ENCODE data around the gene KLHDC8A. TPM values are rescaled to one million over a fixed set of nuclear protein-coding genes. Genes with fewer than 3 reads are reported as not detected.
A peak's percentile ranks its signal among the peaks of the same experiment; 100 is the strongest.

KLHDC8A gene
- total RNA-seq, 2 donors from 2014 or later: 0.38 to 0.53 TPM

DNA sequence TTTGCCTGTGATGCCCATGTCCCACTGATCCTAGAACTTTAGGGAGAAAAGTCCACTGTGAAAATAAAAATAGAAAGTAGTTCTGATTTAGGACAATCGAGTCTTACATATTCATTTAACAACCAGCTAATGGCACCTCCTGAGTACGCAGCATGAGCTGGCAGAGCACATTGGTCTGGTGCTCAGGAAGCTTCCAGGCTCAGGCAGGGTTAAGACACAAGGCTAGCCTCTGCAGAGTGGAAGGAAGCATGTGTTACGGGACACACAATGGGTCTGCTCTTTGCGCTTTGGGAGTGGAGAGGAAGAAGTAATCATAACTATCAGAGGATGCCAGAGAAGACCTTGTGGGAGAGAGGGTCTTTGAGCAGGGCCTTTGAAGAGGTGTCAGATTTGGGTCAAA, 4.2 kb upstream of the KLHDC8A start:
- Mint-ChIP-seq H3K4me1 (peaks cover 12% of the 10 kb centered on the region), H3K4me3 (no peak overlapping the region), H3K36me3 (ENCODE audit: low read depth) (no peaks in the 10 kb centered on the region), H3K27me3 (ENCODE audit: insufficient read depth) (peaks cover 8% of the 10 kb centered on the region), H3K9me3 (no peaks in the 10 kb centered on the region), H3K27ac (no peak overlapping the region)
- 89 to 91% methylated on average over 3 to 4 of the region's 4 CpGs for WGBS, 2 experiments (ENCODE audit: insufficient coverage in 1 of 2, insufficient read length in 1 of 2)
- no peak overlapping the region for H3K9ac ChIP-seq (ENCODE audit: extremely low read depth, low read length, poor library complexity, severe bottlenecking)
- peaks cover 3% of the 10 kb centered on the region for H3K4me1 ChIP-seq (ENCODE audit: control insufficient read depth, insufficient read depth, low read length)
- no peak overlapping the region for H3K27ac ChIP-seq (ENCODE audit: low read depth, low read length)
- H3K27me3 ChIP-seq (ENCODE audit: control insufficient read depth, insufficient read depth, low read length, poor library complexity, severe bottlenecking): no peaks in the 10 kb centered on the region
- H3K36me3 ChIP-seq (ENCODE audit: control insufficient read depth, insufficient read depth, low read length): no peaks in the 10 kb centered on the region
- H3K4me3 ChIP-seq (ENCODE audit: low read length): no peak overlapping the region
- DNase-seq: peak; percentile 42
- H3K9me3 ChIP-seq (ENCODE audit: control insufficient read depth, low read length): no peaks in the 10 kb centered on the region
- TF ChIP-seq, protein P1, sequence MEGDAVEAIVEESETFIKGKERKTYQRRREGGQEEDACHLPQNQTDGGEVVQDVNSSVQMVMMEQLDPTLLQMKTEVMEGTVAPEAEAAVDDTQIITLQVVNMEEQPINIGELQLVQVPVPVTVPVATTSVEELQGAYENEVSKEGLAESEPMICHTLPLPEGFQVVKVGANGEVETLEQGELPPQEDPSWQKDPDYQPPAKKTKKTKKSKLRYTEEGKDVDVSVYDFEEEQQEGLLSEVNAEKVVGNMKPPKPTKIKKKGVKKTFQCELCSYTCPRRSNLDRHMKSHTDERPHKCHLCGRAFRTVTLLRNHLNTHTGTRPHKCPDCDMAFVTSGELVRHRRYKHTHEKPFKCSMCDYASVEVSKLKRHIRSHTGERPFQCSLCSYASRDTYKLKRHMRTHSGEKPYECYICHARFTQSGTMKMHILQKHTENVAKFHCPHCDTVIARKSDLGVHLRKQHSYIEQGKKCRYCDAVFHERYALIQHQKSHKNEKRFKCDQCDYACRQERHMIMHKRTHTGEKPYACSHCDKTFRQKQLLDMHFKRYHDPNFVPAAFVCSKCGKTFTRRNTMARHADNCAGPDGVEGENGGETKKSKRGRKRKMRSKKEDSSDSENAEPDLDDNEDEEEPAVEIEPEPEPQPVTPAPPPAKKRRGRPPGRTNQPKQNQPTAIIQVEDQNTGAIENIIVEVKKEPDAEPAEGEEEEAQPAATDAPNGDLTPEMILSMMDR (conservative IDR thresholded peaks at IDR 0.05): no peak

DNA sequence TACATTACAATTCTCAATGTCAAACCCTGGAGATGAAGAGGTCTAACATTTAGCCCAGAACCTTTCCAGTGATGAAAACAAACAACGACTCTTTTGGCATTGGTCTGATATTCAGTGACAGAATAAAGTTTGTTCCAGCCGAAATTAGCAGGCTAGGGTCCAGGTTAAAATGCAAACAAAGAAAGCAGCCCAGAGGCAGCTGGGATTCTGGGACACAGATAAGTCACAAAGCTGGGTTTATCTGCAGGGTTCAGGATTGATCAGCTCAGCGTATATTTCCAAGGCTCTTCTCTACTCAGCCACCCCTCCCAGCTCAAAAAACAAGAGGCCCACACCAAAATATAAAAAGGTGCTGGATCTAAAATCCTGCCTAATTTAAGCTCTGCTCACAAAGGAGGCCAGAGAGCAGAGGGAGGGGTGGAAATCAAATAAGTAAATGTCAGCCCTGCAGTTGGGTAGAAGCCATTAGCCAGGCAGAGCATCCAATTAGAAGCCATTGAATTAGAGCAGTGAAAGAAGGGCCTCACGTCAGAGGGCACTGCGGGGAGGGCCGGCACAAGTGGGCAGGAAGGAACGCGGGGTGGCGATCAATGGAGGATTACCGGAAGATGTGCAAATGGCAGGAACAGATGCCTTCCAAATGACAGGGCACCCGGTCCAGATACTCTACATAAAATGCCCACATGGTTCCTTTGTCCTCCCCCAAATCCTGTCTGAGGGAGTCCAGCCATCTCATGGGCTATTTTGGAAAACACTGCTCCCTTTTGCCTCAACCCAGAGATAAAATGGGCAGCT, 3.2 kb upstream of the KLHDC8A start:
- Histone ChIP-seq H3K9me3 (ENCODE audit: control insufficient read depth, low read length) (no peaks in the 10 kb centered on the region), H3K4me3 (ENCODE audit: low read length) (no peak overlapping the region), H3K4me1 (ENCODE audit: control insufficient read depth, insufficient read depth, low read length) (peaks cover 3% of the 10 kb centered on the region), H3K27ac (ENCODE audit: low read depth, low read length) (peak overlapping the region; percentile 62), H3K27me3 (ENCODE audit: control insufficient read depth, insufficient read depth, low read length, poor library complexity, severe bottlenecking) (no peaks in the 10 kb centered on the region), H3K36me3 (ENCODE audit: control insufficient read depth, insufficient read depth, low read length) (no peaks in the 10 kb centered on the region), H3K9ac (ENCODE audit: extremely low read depth, low read length, poor library complexity, severe bottlenecking) (no peak overlapping the region)
- Mint-ChIP-seq H3K27ac (no peak overlapping the region), H3K36me3 (ENCODE audit: low read depth) (no peaks in the 10 kb centered on the region), H3K27me3 (ENCODE audit: insufficient read depth) (peaks cover 8% of the 10 kb centered on the region), H3K4me1 (peaks cover 9% of the 10 kb centered on the region), H3K4me3 (no peak overlapping the region), H3K9me3 (no peaks in the 10 kb centered on the region)
- DNase-seq: peak; percentile 47
- WGBS, 2 experiments (ENCODE audit: insufficient coverage in 1 of 2, insufficient read length in 1 of 2): 73 to 86% methylated on average over 9 to 11 of the region's 11 CpGs
- TF ChIP-seq, protein P1 (conservative IDR thresholded peaks at IDR 0.05): no peak

DNA sequence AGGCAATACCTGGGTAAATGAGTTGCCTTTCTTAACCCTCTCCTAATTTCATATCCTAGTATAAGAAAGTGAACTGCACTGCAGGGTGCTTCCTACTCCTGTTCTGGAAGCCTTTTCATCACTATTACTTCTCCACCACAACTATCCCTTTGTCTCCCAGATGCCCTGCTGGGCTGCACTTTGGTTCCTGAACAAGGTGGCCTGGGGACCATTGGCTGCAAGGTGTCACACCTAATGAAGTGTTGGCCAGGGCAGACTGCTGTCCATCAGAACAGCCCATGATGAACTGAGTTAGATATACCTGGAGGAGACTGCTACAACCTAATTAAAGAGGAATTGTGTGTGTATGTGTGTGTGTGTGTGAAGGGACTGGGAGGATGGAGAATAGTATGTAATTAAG, 1.9 kb upstream of the KLHDC8A start:
- no peaks in the 10 kb centered on the region for H3K27me3 ChIP-seq (ENCODE audit: control insufficient read depth, insufficient read depth, low read length, poor library complexity, severe bottlenecking)
- Mint-ChIP-seq H3K36me3 (ENCODE audit: low read depth) (no peaks in the 10 kb centered on the region), H3K27ac (no peak overlapping the region), H3K4me1 (peaks cover 15% of the 10 kb centered on the region), H3K27me3 (ENCODE audit: insufficient read depth) (peaks cover 8% of the 10 kb centered on the region), H3K9me3 (no peaks in the 10 kb centered on the region), H3K4me3 (no peak overlapping the region)
- H3K27ac ChIP-seq (ENCODE audit: low read depth, low read length): no peak overlapping the region
- H3K4me1 ChIP-seq (ENCODE audit: control insufficient read depth, insufficient read depth, low read length): peaks cover 6% of the 10 kb centered on the region
- no peaks in the 10 kb centered on the region for H3K9me3 ChIP-seq (ENCODE audit: control insufficient read depth, low read length)
- DNase-seq: peak; percentile 56
- H3K9ac ChIP-seq (ENCODE audit: extremely low read depth, low read length, poor library complexity, severe bottlenecking): no peak overlapping the region
- TF ChIP-seq, protein P1 (conservative IDR thresholded peaks at IDR 0.05): no peak
- H3K36me3 ChIP-seq (ENCODE audit: control insufficient read depth, insufficient read depth, low read length): no peaks in the 10 kb centered on the region
- H3K4me3 ChIP-seq (ENCODE audit: low read length): no peak overlapping the region
